Neural progenitor cell (in vitro differentiated cells): ENCODE data around the gene ACER3. TPM values are rescaled to one million over a fixed set of nuclear protein-coding genes. Genes with fewer than 3 reads are reported as not detected.

Experiments used
- DNase-seq: peaks from one replicate; pipeline ENCODE4 v3.0.0-alpha.2; 2016; ENCODE audit warnings: low spot score
- H2AFZ ChIP-seq: fragments of 200-600 bp; sonication (generic); replicated peaks from 2 replicates; pipeline ENCODE4 v1.6.1; 2016; ENCODE audit warnings: antibody characterized with exemption
- H3F3A ChIP-seq: fragments of 200-600 bp; sonication (generic); 2 replicates; pipeline ENCODE4 v1.6.1; 2016; ENCODE audit warnings: antibody characterized with exemption, low read depth
- H3K27ac ChIP-seq: fragments of 200-600 bp; sonication (generic); 2 replicates; pipeline ENCODE4 v1.5.1; 2016; ENCODE audit warnings: mild to moderate bottlenecking
- H3K27me3 ChIP-seq: fragments of 200-600 bp; sonication (generic); 2 replicates; pipeline ENCODE4 v1.6.1; 2016; ENCODE audit warnings: mild to moderate bottlenecking, moderate library complexity
- H3K36me3 ChIP-seq: fragments of 200-600 bp; sonication (generic); 2 replicates; pipeline ENCODE4 v1.5.1; 2016
- H3K4me1 ChIP-seq: fragments of 200-600 bp; sonication (generic); 2 replicates; pipeline ENCODE4 v1.6.1; 2016; ENCODE audit warnings: mixed run types
- H3K4me2 ChIP-seq: fragments of 200-600 bp; sonication (generic); 2 replicates; pipeline ENCODE4 v1.6.1; 2016
- H3K4me3 ChIP-seq: fragments of 200-600 bp; sonication (generic); 2 replicates; pipeline ENCODE4 v1.5.1; 2016
- H3K79me2 ChIP-seq: fragments of 200-600 bp; sonication (generic); 2 replicates; pipeline ENCODE4 v1.6.1; 2016; ENCODE audit warnings: low read depth
- H3K9ac ChIP-seq: fragments of 200-600 bp; sonication (generic); 2 replicates; pipeline ENCODE4 v1.6.1; 2016
- H3K9me3 ChIP-seq: fragments of 200-600 bp; sonication (generic); 2 replicates; pipeline ENCODE4 v1.5.1; 2016; ENCODE audit warnings: low read depth
- H4K20me1 ChIP-seq: fragments of 200-600 bp; sonication (generic); 2 replicates; pipeline ENCODE4 v1.6.1; 2016; ENCODE audit warnings: low read depth
- H3K27ac Mint-ChIP-seq: 3 replicates; pipeline ENCODE4 v1.8.0; 2021; ENCODE audit warnings: mixed read lengths
- H3K27me3 Mint-ChIP-seq: 2 replicates; pipeline ENCODE4 v1.8.0; 2022; ENCODE audit warnings: low read depth, mild to moderate bottlenecking, inconsistent platforms, moderate library complexity, mixed read lengths; ENCODE audit not compliant: insufficient read depth
- H3K36me3 Mint-ChIP-seq: 3 replicates; pipeline ENCODE4 v1.8.0; 2021; ENCODE audit warnings: mixed read lengths
- H3K4me1 Mint-ChIP-seq: 3 replicates; pipeline ENCODE4 v1.8.0; 2021; ENCODE audit warnings: mixed read lengths
- H3K4me3 Mint-ChIP-seq: 3 replicates; pipeline ENCODE4 v1.8.0; 2021; ENCODE audit warnings: mild to moderate bottlenecking, moderate library complexity, mixed read lengths
- H3K9me3 Mint-ChIP-seq: 3 replicates; pipeline ENCODE4 v1.8.0; 2020; ENCODE audit warnings: mixed read lengths
- CTCF ChIP-seq: fragments of 200-600 bp; sonication (generic); IDR thresholded peaks from 2 replicates; pipeline ENCODE4 v1.5.1; 2017; ENCODE audit warnings: antibody characterized with exemption, mild to moderate bottlenecking
- EZH2 ChIP-seq: fragments of 200-600 bp; sonication (generic); IDR thresholded peaks from 2 replicates; pipeline ENCODE4 v1.6.1; 2017; ENCODE audit warnings: antibody characterized with exemption, mild to moderate bottlenecking, moderate library complexity
- EZH2phosphoT487 ChIP-seq: fragments of 200-600 bp; sonication (generic); IDR thresholded peaks from 2 replicates; pipeline ENCODE4 v1.6.1; 2017; ENCODE audit warnings: antibody characterized with exemption
- total RNA-seq: library from RNA; depleted of rRNA; stranded (reverse); fragments of >200 nt; gene quantifications from 2 replicates; pipeline ENCODE4 v1.2.3, GENCODE V29; 2015; ENCODE audit warnings: low replicate concordance

Gene ACER3
- total RNA-seq, 1 donor from 2014 or later, result 18.9 TPM

DNA sequence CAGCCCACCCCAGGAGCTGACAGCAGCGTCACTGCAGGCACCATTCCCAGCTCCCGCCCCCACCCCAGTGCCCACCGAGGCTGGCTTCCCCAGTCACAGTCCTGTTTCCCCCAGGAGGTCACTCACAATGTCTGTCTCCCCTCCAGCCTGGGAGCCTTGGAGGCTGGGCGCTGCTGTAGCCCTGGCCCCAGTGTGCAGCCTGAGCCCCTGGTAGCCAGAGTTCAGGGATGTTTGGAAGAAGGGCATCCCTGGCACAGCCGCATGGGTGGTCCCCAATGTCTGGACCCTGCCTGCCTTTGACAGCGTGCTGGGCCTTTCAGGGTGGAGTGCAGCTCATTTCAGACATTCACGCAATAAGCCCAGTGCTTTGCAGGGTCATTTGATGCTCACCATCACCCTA lies 210.4 kb downstream of the ACER3 start:
- no peaks in the 10 kb centered on the region for H3K36me3 ChIP-seq
- H3K27me3 ChIP-seq, result no peaks in the 10 kb centered on the region
- H3K4me1 Mint-ChIP-seq, result peaks cover 35% of the 10 kb centered on the region
- no peak overlapping the region for H3K4me3 Mint-ChIP-seq
- H3K9me3 Mint-ChIP-seq, result no peaks in the 10 kb centered on the region
- H3K4me2 ChIP-seq, result no peak overlapping the region
- H3K79me2 ChIP-seq, result no peaks in the 10 kb centered on the region
- no peaks in the 10 kb centered on the region for H3K9me3 ChIP-seq
- no peak overlapping the region for H3K9ac ChIP-seq
- H2AFZ ChIP-seq, result no peak overlapping the region
- H3K4me1 ChIP-seq, result peaks cover 5% of the 10 kb centered on the region
- H3K36me3 Mint-ChIP-seq, result no peaks in the 10 kb centered on the region
- TF ChIP-seq CTCF (no peak), EZH2 (no peak), EZH2phosphoT487 (no peak)
- no peak overlapping the region for H3K27ac ChIP-seq
- H3K27me3 Mint-ChIP-seq, result peaks cover 8% of the 10 kb centered on the region
- peaks cover 10% of the 10 kb centered on the region for H3F3A ChIP-seq
- no peak overlapping the region for H3K4me3 ChIP-seq
- peaks cover 3% of the 10 kb centered on the region for H4K20me1 ChIP-seq
- DNase-seq, result no peak
- no peak overlapping the region for H3K27ac Mint-ChIP-seq

GRCh38 chr11:77071671-77072605 lies 211.2 kb downstream of the ACER3 start:
- peaks cover 5% of the 10 kb centered on the region for H3F3A ChIP-seq
- H3K9me3 ChIP-seq, result no peaks in the 10 kb centered on the region
- Mint-ChIP-seq H3K4me3 (no peak overlapping the region), H3K27ac (peak overlapping the region; percentile 50), H3K4me1 (peaks cover 35% of the 10 kb centered on the region), H3K36me3 (no peaks in the 10 kb centered on the region), H3K27me3 (peaks cover 8% of the 10 kb centered on the region), H3K9me3 (no peaks in the 10 kb centered on the region)
- H3K79me2 ChIP-seq, result no peaks in the 10 kb centered on the region
- no peak for DNase-seq
- no peaks in the 10 kb centered on the region for H3K36me3 ChIP-seq
- peaks cover 3% of the 10 kb centered on the region for H4K20me1 ChIP-seq
- H3K27me3 ChIP-seq, result no peaks in the 10 kb centered on the region
- TF ChIP-seq CTCF, result no peak
- TF ChIP-seq EZH2phosphoT487, result no peak
- TF ChIP-seq EZH2, result no peak
- no peak overlapping the region for H3K4me3 ChIP-seq
- H3K4me1 ChIP-seq, result peaks cover 5% of the 10 kb centered on the region
- no peak overlapping the region for H3K9ac ChIP-seq
- H3K4me2 ChIP-seq, result no peak overlapping the region
- H3K27ac ChIP-seq, result no peak overlapping the region
- no peak overlapping the region for H2AFZ ChIP-seq

DNA sequence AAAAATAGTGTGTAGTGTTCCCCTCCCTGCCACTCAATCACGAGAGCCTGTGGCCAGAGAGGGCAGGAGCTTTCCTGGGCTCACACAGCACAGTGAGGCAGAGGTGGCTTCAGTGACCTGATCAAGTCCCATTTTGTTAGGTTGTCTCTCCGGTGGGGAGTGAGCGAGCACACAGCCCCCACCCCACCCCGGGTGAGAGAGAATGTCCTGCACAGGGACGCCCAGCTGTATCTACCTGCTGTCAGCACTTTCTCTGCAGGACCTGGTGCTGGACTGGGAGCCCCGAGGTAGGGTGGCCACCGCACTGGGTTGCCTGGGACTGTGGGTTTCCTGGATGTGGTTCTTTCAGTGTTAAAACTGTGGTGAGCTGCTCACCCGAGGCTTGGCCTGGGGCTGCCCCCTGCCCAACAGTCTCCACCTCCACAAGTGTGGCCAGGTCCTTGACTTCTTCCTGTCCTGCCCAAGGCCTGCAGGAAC lies 212.2 kb downstream of the ACER3 start:
- TF ChIP-seq EZH2phosphoT487 (no peak), CTCF (no peak), EZH2 (no peak)
- Mint-ChIP-seq H3K27me3 (peaks cover 4% of the 10 kb centered on the region), H3K36me3 (no peaks in the 10 kb centered on the region), H3K9me3 (peaks cover 1% of the 10 kb centered on the region), H3K4me1 (peaks cover 29% of the 10 kb centered on the region), H3K27ac (peak overlapping the region; percentile 64), H3K4me3 (no peak overlapping the region)
- Histone ChIP-seq H3K4me2 (no peak overlapping the region), H3K9ac (no peak overlapping the region), H3K27ac (no peak overlapping the region), H3K4me3 (no peak overlapping the region), H2AFZ (no peak overlapping the region), H3K27me3 (no peaks in the 10 kb centered on the region), H3K9me3 (no peaks in the 10 kb centered on the region), H3K36me3 (no peaks in the 10 kb centered on the region), H3F3A (no peaks in the 10 kb centered on the region), H3K4me1 (peaks cover under 1% of the 10 kb centered on the region), H4K20me1 (peaks cover under 1% of the 10 kb centered on the region), H3K79me2 (no peaks in the 10 kb centered on the region)
- DNase-seq, result no peak
